ENCODE measurements around the gene USP47. TPM values are rescaled to one million over a fixed set of nuclear protein-coding genes. Genes with fewer than 3 reads are reported as not detected.

The USP47 gene
- total RNA-seq, 1 experiment from 2014 or later, result 24.2 TPM

- BruUV-seq (replicated peaks), result no TSS peak
- Histone ChIP-seq H3K9me2 (ENCODE audit: insufficient read depth) (no peaks in the 10 kb centered on the region), H3K27ac (no peak overlapping the region), H3K27me3 (ENCODE audit: insufficient read depth, low read depth) (no peaks in the 10 kb centered on the region), H2AFZ (no peak overlapping the region), H3K79me2 (ENCODE audit: low read depth) (peaks cover 11% of the 10 kb centered on the region), H3K4me1 (replicated peaks; ENCODE audit: insufficient read depth) (no peaks in the 10 kb centered on the region), H4K20me1 (ENCODE audit: insufficient read depth) (peaks cover 6% of the 10 kb centered on the region; the same call in 1 of the 2 replicates), H3K4me3 (no peak overlapping the region), H3F3A (ENCODE audit: insufficient read depth, low read depth) (no peaks in the 10 kb centered on the region), H3K9me3 (ENCODE audit: insufficient read depth, low read depth) (no peaks in the 10 kb centered on the region), H3K36me3 (ENCODE audit: low read depth) (no peaks in the 10 kb centered on the region), H3K4me2 (no peak overlapping the region)
- ChIA-PET CTCF (no interaction called here), POLR2A (ENCODE audit: unreplicated experiment) (no interaction called here)
- intact Hi-C loops (cut with micrococcal nuclease; ENCODE audit: unreplicated experiment), result no loop called here
- DNase-seq, result no peak
- TF ChIP-seq CTCF (conservative IDR thresholded peaks at IDR 0.05) (peak; percentile 21; the same call in 1 of the 2 replicates), EZH2 (IDR thresholded peaks at IDR 0.05; ENCODE audit: low read depth) (no peak)
Measured at GRCh38 chr11:11876458-11876857, 34.7 kb downstream of the USP47 start.

- TF ChIP-seq CTCF (conservative IDR thresholded peaks at IDR 0.05), result no peak
- TF ChIP-seq EZH2 (IDR thresholded peaks at IDR 0.05; ENCODE audit: low read depth), result no peak
- POLR2A ChIA-PET (ENCODE audit: unreplicated experiment), result no interaction called here
- no peaks in the 10 kb centered on the region for H3K27me3 ChIP-seq (ENCODE audit: insufficient read depth, low read depth)
- no peaks in the 10 kb centered on the region for H4K20me1 ChIP-seq (ENCODE audit: insufficient read depth)
- no peak overlapping the region for H3K4me2 ChIP-seq
- intact Hi-C loops (cut with micrococcal nuclease; ENCODE audit: unreplicated experiment), result no loop called here
- H3K79me2 ChIP-seq (ENCODE audit: low read depth), result no peaks in the 10 kb centered on the region; the same call in 1 of the 2 replicates
- no peaks in the 10 kb centered on the region for H3K4me1 ChIP-seq (replicated peaks; ENCODE audit: insufficient read depth)
- no peak overlapping the region for H3K4me3 ChIP-seq
- no peaks in the 10 kb centered on the region for H3K9me3 ChIP-seq (ENCODE audit: insufficient read depth, low read depth)
- no peak overlapping the region for H3K27ac ChIP-seq
- CTCF ChIA-PET, result no interaction called here
- H3K9me2 ChIP-seq (ENCODE audit: insufficient read depth), result no peaks in the 10 kb centered on the region
- DNase-seq, result no peak
- BruUV-seq (replicated peaks), result no TSS peak
- no peaks in the 10 kb centered on the region for H3F3A ChIP-seq (ENCODE audit: insufficient read depth, low read depth)
- H3K36me3 ChIP-seq (ENCODE audit: low read depth), result no peaks in the 10 kb centered on the region
- no peak overlapping the region for H2AFZ ChIP-seq
Measured at GRCh38 chr11:11880179-11880578, 38.4 kb downstream of the USP47 start.

- Histone ChIP-seq H3K9me2 (ENCODE audit: insufficient read depth) (no peaks in the 10 kb centered on the region), H3K27ac (no peak overlapping the region), H3K36me3 (ENCODE audit: low read depth) (no peaks in the 10 kb centered on the region), H3K4me1 (replicated peaks; ENCODE audit: insufficient read depth) (no peaks in the 10 kb centered on the region), H3F3A (ENCODE audit: insufficient read depth, low read depth) (no peaks in the 10 kb centered on the region), H3K4me3 (no peak overlapping the region), H2AFZ (no peak overlapping the region), H3K4me2 (no peak overlapping the region), H3K9me3 (ENCODE audit: insufficient read depth, low read depth) (no peaks in the 10 kb centered on the region), H3K79me2 (ENCODE audit: low read depth) (no peaks in the 10 kb centered on the region; the same call in 1 of the 2 replicates), H3K27me3 (ENCODE audit: insufficient read depth, low read depth) (no peaks in the 10 kb centered on the region), H4K20me1 (ENCODE audit: insufficient read depth) (no peaks in the 10 kb centered on the region)
- BruUV-seq (replicated peaks), result no TSS peak
- intact Hi-C loops (cut with micrococcal nuclease; ENCODE audit: unreplicated experiment), result no loop called here
- TF ChIP-seq EZH2 (IDR thresholded peaks at IDR 0.05; ENCODE audit: low read depth) (no peak), CTCF (conservative IDR thresholded peaks at IDR 0.05) (no peak)
- DNase-seq, result no peak
- CTCF ChIA-PET, result no interaction called here
- POLR2A ChIA-PET (ENCODE audit: unreplicated experiment), result interaction anchor here (0.5 kb wide), 1 partner anchor 9 kb away, joined by 5 read pairs; no protein-coding TSS in a partner anchor
Measured at GRCh38 chr11:11882539-11882938, 40.8 kb downstream of the USP47 start.

Data from PC-9 (cell line).